Neural progenitor cell (in vitro differentiated cells): Measurements from ENCODE around the gene GARIN5B. TPM values are rescaled to one million over a fixed set of nuclear protein-coding genes. Genes with fewer than 3 reads are reported as not detected.
A peak's percentile ranks its signal among the peaks of the same experiment; 100 is the strongest.
"Not testable (repeated sequence)": the region's sequence is repeated elsewhere in the genome, so short reads cannot be mapped to it uniquely, and the experiment has no call there.

Source experiments
- DNase-seq: peaks from one replicate; pipeline ENCODE4 v3.0.0-alpha.2; 2016; ENCODE audit warnings: low spot score
- H2AFZ ChIP-seq: fragments of 200-600 bp; sonication (generic); replicated peaks from 2 replicates; pipeline ENCODE4 v1.6.1; 2016; ENCODE audit warnings: antibody characterized with exemption
- H3F3A ChIP-seq: fragments of 200-600 bp; sonication (generic); 2 replicates; pipeline ENCODE4 v1.6.1; 2016; ENCODE audit warnings: antibody characterized with exemption, low read depth
- H3K27ac ChIP-seq: fragments of 200-600 bp; sonication (generic); 2 replicates; pipeline ENCODE4 v1.5.1; 2016; ENCODE audit warnings: mild to moderate bottlenecking
- H3K27me3 ChIP-seq: fragments of 200-600 bp; sonication (generic); 2 replicates; pipeline ENCODE4 v1.6.1; 2016; ENCODE audit warnings: mild to moderate bottlenecking, moderate library complexity
- H3K36me3 ChIP-seq: fragments of 200-600 bp; sonication (generic); 2 replicates; pipeline ENCODE4 v1.5.1; 2016
- H3K4me1 ChIP-seq: fragments of 200-600 bp; sonication (generic); 2 replicates; pipeline ENCODE4 v1.6.1; 2016; ENCODE audit warnings: mixed run types
- H3K4me2 ChIP-seq: fragments of 200-600 bp; sonication (generic); 2 replicates; pipeline ENCODE4 v1.6.1; 2016
- H3K4me3 ChIP-seq: fragments of 200-600 bp; sonication (generic); 2 replicates; pipeline ENCODE4 v1.5.1; 2016
- H3K79me2 ChIP-seq: fragments of 200-600 bp; sonication (generic); 2 replicates; pipeline ENCODE4 v1.6.1; 2016; ENCODE audit warnings: low read depth
- H3K9ac ChIP-seq: fragments of 200-600 bp; sonication (generic); 2 replicates; pipeline ENCODE4 v1.6.1; 2016
- H3K9me3 ChIP-seq: fragments of 200-600 bp; sonication (generic); 2 replicates; pipeline ENCODE4 v1.5.1; 2016; ENCODE audit warnings: low read depth
- H4K20me1 ChIP-seq: fragments of 200-600 bp; sonication (generic); 2 replicates; pipeline ENCODE4 v1.6.1; 2016; ENCODE audit warnings: low read depth
- H3K27ac Mint-ChIP-seq: 3 replicates; pipeline ENCODE4 v1.8.0; 2021; ENCODE audit warnings: mixed read lengths
- H3K27me3 Mint-ChIP-seq: 2 replicates; pipeline ENCODE4 v1.8.0; 2022; ENCODE audit warnings: low read depth, mild to moderate bottlenecking, inconsistent platforms, moderate library complexity, mixed read lengths; ENCODE audit not compliant: insufficient read depth
- H3K36me3 Mint-ChIP-seq: 3 replicates; pipeline ENCODE4 v1.8.0; 2021; ENCODE audit warnings: mixed read lengths
- H3K4me1 Mint-ChIP-seq: 3 replicates; pipeline ENCODE4 v1.8.0; 2021; ENCODE audit warnings: mixed read lengths
- H3K4me3 Mint-ChIP-seq: 3 replicates; pipeline ENCODE4 v1.8.0; 2021; ENCODE audit warnings: mild to moderate bottlenecking, moderate library complexity, mixed read lengths
- H3K9me3 Mint-ChIP-seq: 3 replicates; pipeline ENCODE4 v1.8.0; 2020; ENCODE audit warnings: mixed read lengths
- CTCF ChIP-seq: fragments of 200-600 bp; sonication (generic); IDR thresholded peaks from 2 replicates; pipeline ENCODE4 v1.5.1; 2017; ENCODE audit warnings: antibody characterized with exemption, mild to moderate bottlenecking
- EZH2 ChIP-seq: fragments of 200-600 bp; sonication (generic); IDR thresholded peaks from 2 replicates; pipeline ENCODE4 v1.6.1; 2017; ENCODE audit warnings: antibody characterized with exemption, mild to moderate bottlenecking, moderate library complexity
- EZH2phosphoT487 ChIP-seq: fragments of 200-600 bp; sonication (generic); IDR thresholded peaks from 2 replicates; pipeline ENCODE4 v1.6.1; 2017; ENCODE audit warnings: antibody characterized with exemption
- total RNA-seq: library from RNA; depleted of rRNA; stranded (reverse); fragments of >200 nt; gene quantifications from 2 replicates; pipeline ENCODE4 v1.2.3, GENCODE V29; 2015; ENCODE audit warnings: low replicate concordance

The GARIN5B gene
- 0.09 TPM in 1 of 2 replicates, not detected in the other for total RNA-seq

GRCh38 chr19:55362990-55363716 lies at the start of gene GARIN5B:
TSS of gene GARIN5B (minus strand) at chr19:55363260. CDS start at chr19:55363066, 194 bp downstream.
- no peak within 1 kb of the TSS for H3K4me2 ChIP-seq
- TF ChIP-seq EZH2phosphoT487 = no peak
- TF ChIP-seq CTCF = no peak
- no peak for TF ChIP-seq EZH2
- Mint-ChIP-seq H3K27me3 (peaks cover 25% of the 10 kb centered on the region), H3K9me3 (peaks cover 2% of the 10 kb centered on the region), H3K4me3 (peak within 1 kb of the TSS; percentile 41), H3K36me3 (no peaks in the 10 kb centered on the region), H3K27ac (peak within 1 kb of the TSS; percentile 60), H3K4me1 (peaks cover 4% of the 10 kb centered on the region)
- peak; percentile 66 for DNase-seq
- H3K9me3 ChIP-seq = no peaks in the 10 kb centered on the region
- H3K36me3 ChIP-seq = no peaks in the 10 kb centered on the region
- H3K79me2 ChIP-seq = no peaks in the 10 kb centered on the region
- H2AFZ ChIP-seq = peak within 1 kb of the TSS; percentile 57
- peaks cover 12% of the 10 kb centered on the region for H3K27me3 ChIP-seq
- H3K9ac ChIP-seq = no peak within 1 kb of the TSS
- H3F3A ChIP-seq = peaks cover 3% of the 10 kb centered on the region
- H3K4me3 ChIP-seq = no peak within 1 kb of the TSS
- H3K4me1 ChIP-seq = peaks cover 9% of the 10 kb centered on the region
- no peak within 1 kb of the TSS for H3K27ac ChIP-seq
- no peaks in the 10 kb centered on the region for H4K20me1 ChIP-seq

GRCh38 chr19:55410168-55410567 lies 47.1 kb upstream of the GARIN5B start:
- peaks cover 25% of the 10 kb centered on the region for H3K4me1 Mint-ChIP-seq

DNA sequence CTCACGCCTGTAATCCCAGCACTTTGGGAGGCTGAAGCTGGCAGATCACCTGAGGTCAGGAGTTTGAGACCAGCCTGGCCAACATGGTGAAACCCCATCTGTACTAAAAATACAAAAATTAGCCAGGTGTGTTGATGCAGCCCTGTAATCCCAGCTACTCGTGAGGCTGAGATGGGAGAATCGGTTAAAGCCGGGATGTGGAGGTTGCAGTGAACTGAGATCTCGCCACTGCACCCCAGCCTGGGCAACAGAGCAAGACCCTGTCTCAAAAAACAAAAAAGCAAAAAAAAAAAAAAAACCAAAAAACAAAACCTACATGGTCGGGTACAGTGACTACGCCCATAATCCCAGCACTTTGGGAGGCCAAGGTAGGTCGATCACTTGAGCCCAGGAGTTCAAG lies 46.1 kb upstream of the GARIN5B start:
- peaks cover 19% of the 10 kb centered on the region for H3K36me3 Mint-ChIP-seq
- peaks cover 25% of the 10 kb centered on the region for H3K4me1 Mint-ChIP-seq

More at GRCh38 chr19:55410168-55410567, 47.1 kb upstream of the GARIN5B start:
- Histone ChIP-seq H3K36me3 (no peaks in the 10 kb centered on the region), H3K27ac (no peak overlapping the region), H4K20me1 (peaks cover 22% of the 10 kb centered on the region), H3K27me3 (no peaks in the 10 kb centered on the region), H3K9me3 (no peaks in the 10 kb centered on the region), H3F3A (peaks cover 20% of the 10 kb centered on the region), H3K4me3 (no peak overlapping the region), H3K4me2 (no peak overlapping the region), H3K4me1 (peaks cover 15% of the 10 kb centered on the region), H3K79me2 (peaks cover 23% of the 10 kb centered on the region), H2AFZ (no peak overlapping the region), H3K9ac (no peak overlapping the region)
- Mint-ChIP-seq H3K27ac (no peak overlapping the region), H3K27me3 (peaks cover 16% of the 10 kb centered on the region), H3K4me3 (no peak overlapping the region), H3K36me3 (peaks cover 19% of the 10 kb centered on the region), H3K9me3 (peaks cover 13% of the 10 kb centered on the region)
- no peak for DNase-seq
- no peak for TF ChIP-seq EZH2
- no peak for TF ChIP-seq EZH2phosphoT487
- TF ChIP-seq CTCF = no peak

DNA sequence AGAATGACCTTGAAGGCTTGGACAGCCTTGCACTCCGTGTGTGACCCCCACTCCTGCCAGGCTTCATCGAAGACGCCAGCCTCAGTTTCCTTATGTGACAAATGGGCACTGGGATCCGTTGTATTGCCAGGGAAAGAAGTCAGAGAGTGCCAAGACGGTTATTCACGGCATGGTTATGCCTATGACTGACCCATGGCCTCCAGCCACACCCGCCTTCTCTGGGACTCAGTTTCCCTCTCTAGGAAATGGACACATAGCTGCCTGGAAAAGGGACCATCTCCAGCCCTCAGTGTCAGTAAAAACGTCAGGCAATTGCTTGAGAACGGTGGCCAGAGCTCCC lies 45.4 kb upstream of the GARIN5B start:
- Histone ChIP-seq H3K9me3 (no peaks in the 10 kb centered on the region), H2AFZ (no peak overlapping the region), H3K27me3 (no peaks in the 10 kb centered on the region), H3K79me2 (peaks cover 40% of the 10 kb centered on the region), H3F3A (peaks cover 35% of the 10 kb centered on the region), H3K36me3 (no peaks in the 10 kb centered on the region), H3K4me3 (peak overlapping the region; percentile 6), H3K9ac (no peak overlapping the region), H3K27ac (no peak overlapping the region), H3K4me1 (peaks cover 15% of the 10 kb centered on the region), H3K4me2 (peak overlapping the region; percentile 21), H4K20me1 (peaks cover 39% of the 10 kb centered on the region)
- Mint-ChIP-seq H3K4me3 (peak overlapping the region; percentile 95), H3K27me3 (peaks cover 14% of the 10 kb centered on the region), H3K4me1 (peaks cover 30% of the 10 kb centered on the region), H3K27ac (peak overlapping the region; percentile 99), H3K9me3 (peaks cover 13% of the 10 kb centered on the region), H3K36me3 (peaks cover 24% of the 10 kb centered on the region)
- TF ChIP-seq CTCF = no peak
- no peak for TF ChIP-seq EZH2
- no peak for TF ChIP-seq EZH2phosphoT487
- DNase-seq = no peak

More for the DNA sequence above, 46.1 kb upstream of the GARIN5B start:
- H3K27ac Mint-ChIP-seq = peak overlapping the region; percentile 95
- H3K27ac ChIP-seq, H3K36me3 ChIP-seq, H2AFZ ChIP-seq, H3K9me3 ChIP-seq, DNase-seq, H3K4me3 ChIP-seq, H3K9ac ChIP-seq, H3K27me3 ChIP-seq, H3K4me2 ChIP-seq: not testable (repeated sequence)
- H3K4me3 Mint-ChIP-seq = peak overlapping the region; percentile 64
- Histone ChIP-seq H4K20me1 (peaks cover 32% of the 10 kb centered on the region), H3K79me2 (peaks cover 33% of the 10 kb centered on the region), H3F3A (peaks cover 28% of the 10 kb centered on the region), H3K4me1 (peaks cover 15% of the 10 kb centered on the region)
- H3K9me3 Mint-ChIP-seq = peaks cover 13% of the 10 kb centered on the region
- H3K27me3 Mint-ChIP-seq = peaks cover 14% of the 10 kb centered on the region
